GM23248 (cell line): ENCODE data around the gene ARHGAP26.

ENCODE experiments used
- EZH2 ChIP-seq: fragments of 200-600 bp; sonication (generic); IDR thresholded peaks from 2 replicates; pipeline ENCODE4 v1.6.1; 2018; ENCODE audit warnings: antibody characterized with exemption, mild to moderate bottlenecking; ENCODE audit not compliant: insufficient read depth, poor library complexity, severe bottlenecking
- EZH2phosphoT487 ChIP-seq: fragments of 200-600 bp; sonication (generic); IDR thresholded peaks from 2 replicates; pipeline ENCODE4 v1.6.1; 2018; ENCODE audit warnings: antibody characterized with exemption, moderate library complexity, mild to moderate bottlenecking, low read depth; ENCODE audit not compliant: insufficient read depth

- TF ChIP-seq EZH2phosphoT487 (no peak), EZH2 (no peak)
Observed at GRCh38 chr5:142817949-142818431, 47.8 kb downstream of the ARHGAP26 start.
